HCT116 (cell line): ENCODE data around the gene COL7A1. TPM values are rescaled to one million over a fixed set of nuclear protein-coding genes. Genes with fewer than 3 reads are reported as not detected.

ENCODE experiments used
- ATAC-seq: fragments of 200-7000 bp; cut with Tn5 transposase; 2 replicates; pipeline ENCODE4 v1.9.1; 2020; ENCODE audit warnings: mild to moderate bottlenecking, moderate library complexity
- BruUV-seq: library from RNA; stranded (reverse); fragments of 400-500 nt; replicated peaks from 2 replicates; lab custom pipeline; 2021; lab: Mats Ljungman, UMichigan
- CTCF ChIA-PET: fragments of 300-600 bp; sonication (Branson Sonifier 250); formaldehyde crosslinking; loops from one replicate; lab custom pipeline; 2021; ENCODE audit warnings: antibody characterized with exemption; lab: Charles Lee
- POLR2A ChIA-PET: fragments of 300-600, 350-600 bp; sonication (Branson Sonifier 250); formaldehyde crosslinking; loops from one replicate; lab custom pipeline; 2021; ENCODE audit warnings: antibody characterized with exemption; lab: Charles Lee
- RAD21 ChIA-PET, 2 experiments: fragments of 300-600 bp; sonication (Branson Sonifier 250); formaldehyde crosslinking; loops; one replicate each; lab custom pipeline; 2023; ENCODE audit warnings: low total read pairs in 2 of 2; ENCODE audit not compliant: uncharacterized antibody in 2 of 2, unreplicated experiment in 2 of 2, low non-redundant PET in 1 of 2; lab: Charles Lee
- DNase-seq: peaks from one replicate; pipeline ENCODE4 v3.0.0-alpha.2; 2010; ENCODE audit warnings: low read depth, low spot score
- H2AFZ ChIP-seq: fragments of 200-600 bp; shearing (Covaris generic), sonication (generic); 2 replicates; pipeline ENCODE4 v1.6.1; 2017; ENCODE audit warnings: low read depth, mixed run types, mixed read lengths, antibody characterized with exemption, low read length; ENCODE audit not compliant: poor library complexity, severe bottlenecking
- H3K27ac ChIP-seq: 2 replicates; pipeline ENCODE4 v1.5.1; 2012; ENCODE audit warnings: low read depth, low read length
- H3K27me3 ChIP-seq: fragments of 200-600 bp; sonication (generic); 2 replicates; pipeline ENCODE4 v1.6.1; 2016; ENCODE audit warnings: mixed run types, low read length, mixed read lengths; ENCODE audit not compliant: insufficient read depth
- H3K36me3 ChIP-seq, 2 experiments: fragments of 200-500 bp in 1 of 2; fragments of 200-600 bp in 1 of 2; sonication (Bioruptor generic) in 1 of 2; sonication (generic) in 1 of 2; 2 replicates each; pipeline versions ENCODE4 v1.5.1 to v1.6.1; 2014 to 2016; ENCODE audit warnings: low read length in 2 of 2, inconsistent platforms in 1 of 2, mixed read lengths in 1 of 2, mixed run types in 1 of 2; ENCODE audit not compliant: insufficient read depth in 2 of 2, control insufficient read depth in 1 of 2
- H3K4me1 ChIP-seq, 2 experiments: fragments of 200-600 bp in 1 of 2; sonication (generic) in 1 of 2; 2 replicates each; pipeline versions ENCODE4 v1.5.1 to v1.6.1; 2012 to 2017; ENCODE audit warnings: low read length in 2 of 2, inconsistent platforms in 1 of 2, mild to moderate bottlenecking in 1 of 2, mixed read lengths in 1 of 2, mixed run types in 1 of 2, moderate library complexity in 1 of 2; ENCODE audit not compliant: insufficient read depth in 2 of 2, control insufficient read depth in 1 of 2
- H3K4me2 ChIP-seq: fragments of 200-600 bp; sonication (generic); 2 replicates; pipeline ENCODE4 v1.6.1; 2017; ENCODE audit warnings: mixed run types, low read length, mixed read lengths
- H3K4me3 ChIP-seq, 2 experiments: fragments of 200-600 bp in 1 of 2; sonication (generic) in 1 of 2; replicated peaks in 1 of 2; 2 replicates each; pipeline ENCODE4 v1.5.1; 2011 to 2016; ENCODE audit warnings: low read length in 2 of 2, control low read depth in 1 of 2, low read depth in 1 of 2, mild to moderate bottlenecking in 1 of 2, mixed read lengths in 1 of 2, mixed run types in 1 of 2
- H3K79me2 ChIP-seq: fragments of 200-600 bp; sonication (generic); 2 replicates; pipeline ENCODE4 v1.6.1; 2017; ENCODE audit warnings: mild to moderate bottlenecking, mixed run types, low read length, moderate library complexity, mixed read lengths; ENCODE audit not compliant: insufficient read depth
- H3K9ac ChIP-seq: fragments of 200-600 bp; sonication (generic); 2 replicates; pipeline ENCODE4 v1.6.1; 2016; ENCODE audit warnings: low read length, mixed read lengths
- H3K9me2 ChIP-seq: fragments of 200-600 bp; sonication (generic), shearing (Covaris generic); 2 replicates; pipeline ENCODE4 v1.6.1; 2017; ENCODE audit warnings: mixed run types, mild to moderate bottlenecking, moderate library complexity; ENCODE audit not compliant: insufficient read depth
- H3K9me3 ChIP-seq, 2 experiments: fragments of 200-500 bp in 1 of 2; fragments of 200-600 bp in 1 of 2; sonication (Bioruptor generic) in 1 of 2; sonication (generic) in 1 of 2; 2 replicates each; pipeline ENCODE4 v1.6.1; 2014 to 2017; ENCODE audit warnings: low read length in 2 of 2, mixed read lengths in 2 of 2, inconsistent platforms in 1 of 2, low read depth in 1 of 2, mild to moderate bottlenecking in 1 of 2, mixed run types in 1 of 2, moderate library complexity in 1 of 2; ENCODE audit not compliant: control insufficient read depth in 1 of 2, insufficient read depth in 1 of 2
- H4K20me1 ChIP-seq: fragments of 200-600 bp; sonication (generic), shearing (Covaris generic); 2 replicates; pipeline ENCODE4 v1.6.1; 2017; ENCODE audit warnings: mixed run types, mild to moderate bottlenecking, moderate library complexity; ENCODE audit not compliant: insufficient read depth
- CBX3 ChIP-seq: IDR thresholded peaks from 2 replicates; pipeline ENCODE4 v1.6.1; 2012; ENCODE audit warnings: low read depth
- CEBPB ChIP-seq: IDR thresholded peaks from 2 replicates; pipeline ENCODE4 v1.6.1; 2012; ENCODE audit warnings: low read depth
- EZH2 ChIP-seq: fragments of 200-600 bp; sonication (generic); IDR thresholded peaks from 2 replicates; pipeline ENCODE4 v1.6.1; 2017; ENCODE audit warnings: antibody characterized with exemption, mixed run types
- EZH2phosphoT487 ChIP-seq: fragments of 200-600 bp; IDR thresholded peaks from 2 replicates; pipeline ENCODE4 v1.6.1; 2018; ENCODE audit warnings: antibody characterized with exemption, borderline replicate concordance
- RAD21 ChIP-seq: IDR thresholded peaks from 2 replicates; pipeline ENCODE4 v1.6.1; 2012; ENCODE audit warnings: low read depth, mild to moderate bottlenecking
- SP1 ChIP-seq: IDR thresholded peaks from 2 replicates; pipeline ENCODE4 v1.6.1; 2012; ENCODE audit warnings: low read depth
- TCF7L2 ChIP-seq: IDR thresholded peaks from 2 replicates; pipeline ENCODE4 v1.7.0; 2011; ENCODE audit warnings: borderline replicate concordance, inconsistent platforms; ENCODE audit not compliant: insufficient read depth, insufficient read length; ENCODE audit errors: extremely low read depth
- YY1 ChIP-seq: IDR thresholded peaks from 2 replicates; pipeline ENCODE4 v1.6.1; 2011; ENCODE audit warnings: low read length, low read depth, moderate library complexity, mild to moderate bottlenecking; ENCODE audit not compliant: insufficient replicate concordance; ENCODE audit errors: extremely low read depth
- ZFX ChIP-seq: fragments of 450-650 bp; IDR thresholded peaks from 2 replicates; pipeline ENCODE4 v1.6.1; 2017
- intact Hi-C: fragments of 100-400 bp; cut with micrococcal nuclease; formaldehyde crosslinking; loops from 2 replicates; pipeline ENCODE4 v1.10.0; 2022
- total RNA-seq: library from RNA; stranded (reverse); gene quantifications from one replicate; pipeline ENCODE4 v1.2.1, GENCODE V29; 2021; ENCODE audit not compliant: unreplicated experiment
- TF ChIP-seq, protein P1 (sequence below), 3 experiments: fragments of 200-600 bp in 1 of 3; sonication (generic) in 1 of 3; IDR thresholded peaks in 2 of 3; conservative IDR thresholded peaks in 1 of 3; 2 replicates each; pipeline ENCODE4 v1.5.1; 2012 to 2017; ENCODE audit warnings: low read depth in 2 of 3, low read length in 2 of 3, antibody characterized with exemption in 1 of 3, borderline replicate concordance in 1 of 3, control low read depth in 1 of 3, mild to moderate bottlenecking in 1 of 3, mixed read lengths in 1 of 3, mixed run types in 1 of 3, moderate library complexity in 1 of 3; ENCODE audit not compliant: insufficient read depth in 1 of 3
- TF ChIP-seq, protein P2 (sequence below): IDR thresholded peaks from 2 replicates; pipeline ENCODE4 v1.6.1; 2012; ENCODE audit warnings: low read depth
- TF ChIP-seq, protein P3 (sequence below): IDR thresholded peaks from 2 replicates; pipeline ENCODE4 v1.6.1; 2012

COL7A1 gene
- total RNA-seq, 1 experiment from 2014 or later = 11.4 TPM

DNA sequence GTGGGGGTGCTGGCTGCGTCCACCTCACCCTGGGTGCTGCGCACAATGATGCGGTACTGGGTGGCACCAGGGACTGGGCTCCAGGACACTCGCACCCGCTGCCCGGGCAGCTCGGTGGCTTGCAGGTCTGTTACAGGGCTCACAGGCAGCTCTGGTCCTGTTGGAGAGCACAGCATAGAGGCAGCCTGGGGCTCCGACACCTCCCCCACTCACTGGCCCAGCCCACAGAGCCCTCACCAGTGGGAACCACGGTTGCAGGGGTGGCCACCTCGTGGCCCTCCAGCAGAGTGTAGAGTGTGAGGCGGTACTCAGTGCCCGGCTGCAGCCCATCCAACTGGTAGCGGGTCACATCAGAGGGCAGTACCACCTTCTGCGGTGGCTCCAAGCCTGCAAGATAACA, 3.7 kb downstream of the COL7A1 start:
- Histone ChIP-seq H3K27me3 (no peaks in the 10 kb centered on the region), H3K9me3 (no peaks in the 10 kb centered on the region), H3K9ac (no peak overlapping the region), H3K4me2 (no peak overlapping the region), H3K27ac (no peak overlapping the region), H2AFZ (no peak overlapping the region), H4K20me1 (no peaks in the 10 kb centered on the region), H3K36me3 (no peaks in the 10 kb centered on the region)
- POLR2A ChIA-PET = no interaction called here
- no peak for ATAC-seq
- RAD21 ChIA-PET = no interaction called here
- no peak for DNase-seq
- TF ChIP-seq EZH2 = no peak
- TF ChIP-seq CEBPB = no peak
- TF ChIP-seq TCF7L2 = no peak
- no peak for TF ChIP-seq CBX3
- no peak for TF ChIP-seq RAD21
- no peak for TF ChIP-seq YY1
- TF ChIP-seq EZH2phosphoT487 = no peak
- TF ChIP-seq ZFX = no peak
- no peak for TF ChIP-seq SP1
- TF ChIP-seq, protein P1, sequence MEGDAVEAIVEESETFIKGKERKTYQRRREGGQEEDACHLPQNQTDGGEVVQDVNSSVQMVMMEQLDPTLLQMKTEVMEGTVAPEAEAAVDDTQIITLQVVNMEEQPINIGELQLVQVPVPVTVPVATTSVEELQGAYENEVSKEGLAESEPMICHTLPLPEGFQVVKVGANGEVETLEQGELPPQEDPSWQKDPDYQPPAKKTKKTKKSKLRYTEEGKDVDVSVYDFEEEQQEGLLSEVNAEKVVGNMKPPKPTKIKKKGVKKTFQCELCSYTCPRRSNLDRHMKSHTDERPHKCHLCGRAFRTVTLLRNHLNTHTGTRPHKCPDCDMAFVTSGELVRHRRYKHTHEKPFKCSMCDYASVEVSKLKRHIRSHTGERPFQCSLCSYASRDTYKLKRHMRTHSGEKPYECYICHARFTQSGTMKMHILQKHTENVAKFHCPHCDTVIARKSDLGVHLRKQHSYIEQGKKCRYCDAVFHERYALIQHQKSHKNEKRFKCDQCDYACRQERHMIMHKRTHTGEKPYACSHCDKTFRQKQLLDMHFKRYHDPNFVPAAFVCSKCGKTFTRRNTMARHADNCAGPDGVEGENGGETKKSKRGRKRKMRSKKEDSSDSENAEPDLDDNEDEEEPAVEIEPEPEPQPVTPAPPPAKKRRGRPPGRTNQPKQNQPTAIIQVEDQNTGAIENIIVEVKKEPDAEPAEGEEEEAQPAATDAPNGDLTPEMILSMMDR (IDR thresholded peaks at IDR 0.05 in 2 of 3, conservative IDR thresholded peaks at IDR 0.05 in 1 of 3; ENCODE audit: borderline replicate concordance in 1 of 3, insufficient read depth in 1 of 3, low read depth in 2 of 3, low read length in 2 of 3) = no peak
- TF ChIP-seq, protein P2, sequence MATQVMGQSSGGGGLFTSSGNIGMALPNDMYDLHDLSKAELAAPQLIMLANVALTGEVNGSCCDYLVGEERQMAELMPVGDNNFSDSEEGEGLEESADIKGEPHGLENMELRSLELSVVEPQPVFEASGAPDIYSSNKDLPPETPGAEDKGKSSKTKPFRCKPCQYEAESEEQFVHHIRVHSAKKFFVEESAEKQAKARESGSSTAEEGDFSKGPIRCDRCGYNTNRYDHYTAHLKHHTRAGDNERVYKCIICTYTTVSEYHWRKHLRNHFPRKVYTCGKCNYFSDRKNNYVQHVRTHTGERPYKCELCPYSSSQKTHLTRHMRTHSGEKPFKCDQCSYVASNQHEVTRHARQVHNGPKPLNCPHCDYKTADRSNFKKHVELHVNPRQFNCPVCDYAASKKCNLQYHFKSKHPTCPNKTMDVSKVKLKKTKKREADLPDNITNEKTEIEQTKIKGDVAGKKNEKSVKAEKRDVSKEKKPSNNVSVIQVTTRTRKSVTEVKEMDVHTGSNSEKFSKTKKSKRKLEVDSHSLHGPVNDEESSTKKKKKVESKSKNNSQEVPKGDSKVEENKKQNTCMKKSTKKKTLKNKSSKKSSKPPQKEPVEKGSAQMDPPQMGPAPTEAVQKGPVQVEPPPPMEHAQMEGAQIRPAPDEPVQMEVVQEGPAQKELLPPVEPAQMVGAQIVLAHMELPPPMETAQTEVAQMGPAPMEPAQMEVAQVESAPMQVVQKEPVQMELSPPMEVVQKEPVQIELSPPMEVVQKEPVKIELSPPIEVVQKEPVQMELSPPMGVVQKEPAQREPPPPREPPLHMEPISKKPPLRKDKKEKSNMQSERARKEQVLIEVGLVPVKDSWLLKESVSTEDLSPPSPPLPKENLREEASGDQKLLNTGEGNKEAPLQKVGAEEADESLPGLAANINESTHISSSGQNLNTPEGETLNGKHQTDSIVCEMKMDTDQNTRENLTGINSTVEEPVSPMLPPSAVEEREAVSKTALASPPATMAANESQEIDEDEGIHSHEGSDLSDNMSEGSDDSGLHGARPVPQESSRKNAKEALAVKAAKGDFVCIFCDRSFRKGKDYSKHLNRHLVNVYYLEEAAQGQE = no peak
- TF ChIP-seq, protein P3, sequence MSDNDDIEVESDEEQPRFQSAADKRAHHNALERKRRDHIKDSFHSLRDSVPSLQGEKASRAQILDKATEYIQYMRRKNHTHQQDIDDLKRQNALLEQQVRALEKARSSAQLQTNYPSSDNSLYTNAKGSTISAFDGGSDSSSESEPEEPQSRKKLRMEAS = no peak
- TF ChIP-seq, all 23 proteins: peak for 0
- intact Hi-C loops = no loop called here
- Histone ChIP-seq H3K4me3 (no peak overlapping the region), H3K9me2 (no peaks in the 10 kb centered on the region), H3K79me2 (no peaks in the 10 kb centered on the region), H3K4me1 (peaks cover 11 to 18% of the 10 kb centered on the region in 2 experiments)
- BruUV-seq = no TSS peak
- CTCF ChIA-PET = no interaction called here
